ENCODE measurements around the gene ZNF385B. TPM values are rescaled to one million over a fixed set of nuclear protein-coding genes. Genes with fewer than 3 reads are reported as not detected.

Gene ZNF385B
- total RNA-seq, 1 donor from 2014 or later: 35.8 TPM

DNA sequence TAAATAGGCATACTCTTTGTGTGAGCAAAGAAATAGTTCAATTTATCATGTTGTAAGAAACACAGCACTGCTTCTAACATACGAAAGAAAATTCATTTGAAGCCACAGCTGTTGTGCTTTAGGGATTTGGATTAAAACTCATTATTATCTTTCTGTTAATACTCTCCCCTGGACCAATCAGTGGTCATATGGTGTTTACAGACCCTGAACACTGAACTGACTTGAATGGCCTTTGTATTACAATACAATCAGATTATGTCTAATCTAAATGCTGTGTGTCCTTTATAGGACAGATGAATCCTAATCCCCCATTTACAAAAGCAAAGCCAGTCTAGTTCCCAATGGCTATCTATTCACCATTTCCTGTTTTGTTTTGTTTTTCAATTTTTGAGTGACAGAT, 36.5 kb downstream of the ZNF385B start:
- H3K36me3 Mint-ChIP-seq: no peaks in the 10 kb centered on the region
- H3K9me3 Mint-ChIP-seq: no peaks in the 10 kb centered on the region
- H3K27me3 Mint-ChIP-seq (ENCODE audit: insufficient read depth, low read depth): no peaks in the 10 kb centered on the region
- peak; percentile 66 for DNase-seq (ENCODE audit: low spot score)
- no peaks in the 10 kb centered on the region for H3K27me3 ChIP-seq
- no peak overlapping the region for H3K27ac Mint-ChIP-seq
- H3K36me3 ChIP-seq: no peaks in the 10 kb centered on the region
- peaks cover 14% of the 10 kb centered on the region for H3K4me1 Mint-ChIP-seq
- H4K20me1 ChIP-seq (ENCODE audit: low read depth): no peaks in the 10 kb centered on the region
- peaks cover 68% of the 10 kb centered on the region for H3K4me1 ChIP-seq
- TF ChIP-seq EZH2 (IDR thresholded peaks at IDR 0.05) (no peak), EZH2phosphoT487 (IDR thresholded peaks at IDR 0.05) (peak; percentile 39)
- TF ChIP-seq, protein P1, sequence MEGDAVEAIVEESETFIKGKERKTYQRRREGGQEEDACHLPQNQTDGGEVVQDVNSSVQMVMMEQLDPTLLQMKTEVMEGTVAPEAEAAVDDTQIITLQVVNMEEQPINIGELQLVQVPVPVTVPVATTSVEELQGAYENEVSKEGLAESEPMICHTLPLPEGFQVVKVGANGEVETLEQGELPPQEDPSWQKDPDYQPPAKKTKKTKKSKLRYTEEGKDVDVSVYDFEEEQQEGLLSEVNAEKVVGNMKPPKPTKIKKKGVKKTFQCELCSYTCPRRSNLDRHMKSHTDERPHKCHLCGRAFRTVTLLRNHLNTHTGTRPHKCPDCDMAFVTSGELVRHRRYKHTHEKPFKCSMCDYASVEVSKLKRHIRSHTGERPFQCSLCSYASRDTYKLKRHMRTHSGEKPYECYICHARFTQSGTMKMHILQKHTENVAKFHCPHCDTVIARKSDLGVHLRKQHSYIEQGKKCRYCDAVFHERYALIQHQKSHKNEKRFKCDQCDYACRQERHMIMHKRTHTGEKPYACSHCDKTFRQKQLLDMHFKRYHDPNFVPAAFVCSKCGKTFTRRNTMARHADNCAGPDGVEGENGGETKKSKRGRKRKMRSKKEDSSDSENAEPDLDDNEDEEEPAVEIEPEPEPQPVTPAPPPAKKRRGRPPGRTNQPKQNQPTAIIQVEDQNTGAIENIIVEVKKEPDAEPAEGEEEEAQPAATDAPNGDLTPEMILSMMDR (IDR thresholded peaks at IDR 0.05): no peak
- H3K27ac ChIP-seq: peak overlapping the region; percentile 92
- peaks cover 87% of the 10 kb centered on the region for H3K79me2 ChIP-seq (ENCODE audit: low read depth)
- H3K9me3 ChIP-seq (ENCODE audit: low read depth): no peaks in the 10 kb centered on the region
- no peak overlapping the region for H3K9ac ChIP-seq
- H3K4me3 Mint-ChIP-seq: no peak overlapping the region
- H3K4me2 ChIP-seq: peak overlapping the region; percentile 59
- peaks cover 27% of the 10 kb centered on the region for H3F3A ChIP-seq (ENCODE audit: low read depth)
- no peak overlapping the region for H2AFZ ChIP-seq (replicated peaks)
- no peak overlapping the region for H3K4me3 ChIP-seq

DNA sequence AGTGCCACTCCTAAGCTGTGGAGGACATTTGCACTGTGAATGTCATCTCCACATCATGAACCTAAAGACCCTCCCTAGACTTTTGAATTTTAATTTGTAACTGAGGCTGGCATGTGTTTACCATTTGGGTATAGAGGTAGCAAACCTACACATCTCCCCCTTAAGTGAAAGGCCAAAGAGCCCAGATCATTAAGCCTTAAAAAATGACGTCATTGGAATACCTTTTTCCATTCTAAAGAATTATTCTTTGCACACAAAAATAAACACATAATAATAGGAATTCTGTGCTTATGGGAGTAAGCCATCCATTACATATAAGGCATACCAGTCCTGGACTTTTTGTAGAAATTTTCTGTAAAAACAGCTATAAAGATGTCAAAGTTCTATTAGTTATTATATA, 38.9 kb downstream of the ZNF385B start:
- no peak overlapping the region for H3K4me3 ChIP-seq

DNA sequence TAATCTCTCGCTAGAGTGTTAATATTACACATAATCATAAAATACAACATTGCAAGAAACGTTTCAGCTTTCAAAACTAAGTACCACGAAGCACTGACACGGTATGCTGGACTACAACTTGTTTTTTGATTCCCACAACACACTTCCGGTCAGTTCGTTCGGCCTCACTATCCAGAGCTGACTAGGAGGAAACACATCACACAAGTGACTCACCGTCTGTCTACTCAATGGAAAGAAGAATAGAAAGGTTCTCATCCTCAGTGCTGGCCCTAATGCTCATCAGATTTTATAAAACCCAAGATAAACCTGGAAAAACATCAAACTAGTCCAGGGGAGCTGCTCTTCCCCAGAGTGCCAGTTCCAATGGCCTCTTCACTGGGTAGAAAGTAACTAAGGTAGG, 42.9 kb downstream of the ZNF385B start:
- H2AFZ ChIP-seq (replicated peaks): no peak overlapping the region
- H3K27ac Mint-ChIP-seq: no peak overlapping the region

More for the DNA sequence above, 38.9 kb downstream of the ZNF385B start:
- no peak overlapping the region for H3K4me2 ChIP-seq
- no peaks in the 10 kb centered on the region for H3K36me3 ChIP-seq
- no peak overlapping the region for H3K4me3 Mint-ChIP-seq
- H3K27me3 ChIP-seq: no peaks in the 10 kb centered on the region
- no peak for TF ChIP-seq EZH2phosphoT487 (IDR thresholded peaks at IDR 0.05)
- TF ChIP-seq, protein P1 (IDR thresholded peaks at IDR 0.05): no peak
- no peak for TF ChIP-seq EZH2 (IDR thresholded peaks at IDR 0.05)
- peaks cover 23% of the 10 kb centered on the region for H3K4me1 Mint-ChIP-seq
- peaks cover 66% of the 10 kb centered on the region for H3K4me1 ChIP-seq
- no peaks in the 10 kb centered on the region for H3K9me3 Mint-ChIP-seq
- DNase-seq (ENCODE audit: low spot score): no peak
- H2AFZ ChIP-seq (replicated peaks): no peak overlapping the region
- H3K9ac ChIP-seq: no peak overlapping the region
- H3K27ac ChIP-seq: no peak overlapping the region
- H3K27ac Mint-ChIP-seq: no peak overlapping the region
- H3K79me2 ChIP-seq (ENCODE audit: low read depth): peaks cover 85% of the 10 kb centered on the region
- H3K36me3 Mint-ChIP-seq: no peaks in the 10 kb centered on the region
- H3F3A ChIP-seq (ENCODE audit: low read depth): peaks cover 24% of the 10 kb centered on the region
- no peaks in the 10 kb centered on the region for H3K9me3 ChIP-seq (ENCODE audit: low read depth)
- H3K27me3 Mint-ChIP-seq (ENCODE audit: insufficient read depth, low read depth): no peaks in the 10 kb centered on the region
- no peaks in the 10 kb centered on the region for H4K20me1 ChIP-seq (ENCODE audit: low read depth)

More for the DNA sequence above, 42.9 kb downstream of the ZNF385B start:
- H3K4me3 Mint-ChIP-seq: no peak overlapping the region
- TF ChIP-seq EZH2 (IDR thresholded peaks at IDR 0.05) (no peak), EZH2phosphoT487 (IDR thresholded peaks at IDR 0.05) (no peak)
- TF ChIP-seq, protein P1 (IDR thresholded peaks at IDR 0.05): no peak
- DNase-seq (ENCODE audit: low spot score): no peak
- H3K79me2 ChIP-seq (ENCODE audit: low read depth): peaks cover 92% of the 10 kb centered on the region
- no peaks in the 10 kb centered on the region for H3K36me3 Mint-ChIP-seq
- H3K9ac ChIP-seq: no peak overlapping the region
- no peaks in the 10 kb centered on the region for H4K20me1 ChIP-seq (ENCODE audit: low read depth)
- no peaks in the 10 kb centered on the region for H3K27me3 ChIP-seq
- peaks cover 14% of the 10 kb centered on the region for H3K4me1 Mint-ChIP-seq
- no peaks in the 10 kb centered on the region for H3F3A ChIP-seq (ENCODE audit: low read depth)
- no peak overlapping the region for H3K4me3 ChIP-seq
- H3K27me3 Mint-ChIP-seq (ENCODE audit: insufficient read depth, low read depth): no peaks in the 10 kb centered on the region
- H3K27ac ChIP-seq: no peak overlapping the region
- peaks cover 47% of the 10 kb centered on the region for H3K4me1 ChIP-seq
- no peaks in the 10 kb centered on the region for H3K9me3 ChIP-seq (ENCODE audit: low read depth)
- no peak overlapping the region for H3K4me2 ChIP-seq
- no peaks in the 10 kb centered on the region for H3K36me3 ChIP-seq
- H3K9me3 Mint-ChIP-seq: no peaks in the 10 kb centered on the region

Data from neural progenitor cell (in vitro differentiated cells).